HG02970 (cell line): ENCODE measurements around the gene JAZF1.
A peak's percentile ranks its signal among the peaks of the same experiment; 100 is the strongest.
"Not testable (repeated sequence)": the region's sequence is repeated elsewhere in the genome, so short reads cannot be mapped to it uniquely, and the experiment has no call there.

Experiments used
- ATAC-seq: cut with Tn5 transposase; IDR thresholded peaks from one replicate; pipeline ENCODE4 v1.9.1; 2021; ENCODE audit warnings: mild to moderate bottlenecking, moderate library complexity, moderate number of reproducible peaks; ENCODE audit not compliant: unreplicated experiment, low FRiP score

The JAZF1 gene

DNA sequence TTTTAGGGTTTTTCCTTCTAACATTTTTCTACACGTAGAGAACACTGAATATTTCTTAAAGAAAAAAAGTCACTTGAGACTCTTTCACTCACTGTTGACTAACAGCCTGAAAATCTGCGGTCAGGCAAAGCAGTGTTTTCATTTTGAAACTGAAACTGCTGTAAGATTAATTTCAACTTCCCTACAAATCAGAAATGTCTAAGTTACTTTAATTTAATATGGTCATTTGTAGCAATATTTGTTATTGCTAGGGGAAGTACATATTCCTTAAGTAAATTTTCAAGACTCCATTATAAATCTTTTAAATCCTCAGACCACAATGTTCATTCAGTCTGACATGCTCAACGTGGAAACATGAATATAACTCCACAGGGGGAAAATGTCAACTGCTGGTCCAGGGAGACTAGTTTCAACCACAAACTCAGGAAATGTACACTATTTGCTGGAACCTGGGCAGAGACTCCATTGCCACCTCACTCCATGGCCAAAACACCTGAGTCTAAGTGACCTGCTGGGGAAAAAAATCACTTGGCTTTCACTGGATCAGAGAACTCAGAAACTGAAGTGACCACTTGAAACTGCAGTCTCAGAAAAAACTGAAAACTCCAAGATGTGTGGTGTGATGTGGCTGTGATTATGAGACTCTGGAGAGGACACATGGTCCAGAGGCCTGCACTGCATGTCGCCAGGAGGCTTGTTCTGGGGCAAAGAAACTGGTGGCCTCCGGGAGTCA lies 279.4 kb downstream of the JAZF1 start:
- peak; percentile 81 for ATAC-seq

DNA sequence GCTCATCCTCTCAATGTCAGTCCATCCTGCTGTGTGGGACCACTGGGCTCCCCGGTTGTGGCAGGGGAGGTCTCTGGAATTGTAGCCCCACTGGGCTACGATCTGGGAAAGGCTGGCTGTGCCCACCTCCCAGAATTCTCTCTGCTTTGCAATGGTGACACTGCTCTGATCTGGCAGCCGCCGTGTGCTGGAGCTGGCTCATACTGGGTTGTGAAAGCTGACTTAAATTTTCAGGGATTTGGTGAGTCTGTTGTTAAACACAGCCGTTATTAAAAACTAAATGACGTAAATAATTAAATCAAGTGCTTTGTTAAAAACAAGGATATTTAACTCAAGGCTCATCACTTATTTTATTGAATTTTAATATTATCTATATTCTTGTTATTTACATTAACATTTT lies 280.6 kb downstream of the JAZF1 start:
- no peak for ATAC-seq

DNA sequence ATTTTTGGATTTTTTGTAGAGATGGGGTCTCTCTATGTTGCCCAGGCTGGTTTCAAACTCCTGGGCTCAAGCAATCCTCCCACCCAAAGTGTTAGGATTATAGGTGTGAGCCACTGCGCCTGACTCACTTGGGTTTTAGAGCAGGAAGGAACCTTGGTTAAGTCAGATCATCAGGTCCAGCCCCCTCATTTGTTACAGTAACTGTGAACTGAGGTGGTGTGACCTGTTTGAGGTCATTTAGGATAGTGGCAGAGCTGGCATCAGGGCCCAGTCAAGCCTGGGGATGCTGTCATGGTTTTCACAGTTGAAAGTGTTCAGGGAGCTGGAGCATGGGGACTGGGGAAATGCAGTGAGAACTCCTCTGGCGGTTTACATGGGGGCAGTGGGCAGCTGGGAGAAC lies 281.0 kb downstream of the JAZF1 start:
- ATAC-seq: no peak

DNA sequence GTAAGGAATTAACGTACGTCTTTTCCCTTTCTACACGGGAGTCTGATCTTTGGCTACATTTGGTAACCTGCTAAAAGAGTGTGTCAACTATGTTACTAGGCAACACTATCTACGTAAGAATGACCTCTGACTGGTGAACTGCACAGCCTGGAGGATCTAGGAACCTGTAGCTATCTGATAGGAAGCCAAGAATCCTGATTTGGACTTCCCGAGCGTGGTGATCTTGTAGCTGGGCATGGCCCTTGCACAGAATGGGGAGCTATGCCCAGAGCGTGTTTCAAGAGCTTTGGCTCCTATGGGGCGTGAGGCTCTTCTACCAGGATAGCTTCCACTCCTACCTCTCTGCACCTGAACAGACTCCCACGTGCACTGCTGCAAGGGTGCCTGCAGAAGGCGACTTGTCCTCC lies 283.2 kb downstream of the JAZF1 start:
- no peak for ATAC-seq

DNA sequence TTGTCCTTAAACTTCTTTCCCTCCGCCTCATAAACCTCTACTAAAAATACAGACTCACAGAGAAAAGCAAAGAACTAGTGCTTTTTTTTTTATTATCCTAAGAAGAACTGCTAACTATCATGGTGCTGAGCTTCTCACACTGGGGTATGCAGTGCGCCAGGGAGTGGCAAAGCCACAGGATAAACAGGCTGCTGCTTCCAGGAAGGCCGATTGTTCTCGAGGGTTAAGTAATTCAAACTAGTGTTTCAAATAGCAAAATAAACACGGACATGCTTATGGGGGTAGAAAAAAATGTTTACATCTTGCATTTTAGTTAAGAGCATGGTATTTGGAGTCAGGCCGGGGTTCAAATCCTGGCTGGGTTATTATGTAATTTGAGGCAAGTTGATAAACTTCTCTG lies 283.6 kb downstream of the JAZF1 start:
- ATAC-seq: no peak

DNA sequence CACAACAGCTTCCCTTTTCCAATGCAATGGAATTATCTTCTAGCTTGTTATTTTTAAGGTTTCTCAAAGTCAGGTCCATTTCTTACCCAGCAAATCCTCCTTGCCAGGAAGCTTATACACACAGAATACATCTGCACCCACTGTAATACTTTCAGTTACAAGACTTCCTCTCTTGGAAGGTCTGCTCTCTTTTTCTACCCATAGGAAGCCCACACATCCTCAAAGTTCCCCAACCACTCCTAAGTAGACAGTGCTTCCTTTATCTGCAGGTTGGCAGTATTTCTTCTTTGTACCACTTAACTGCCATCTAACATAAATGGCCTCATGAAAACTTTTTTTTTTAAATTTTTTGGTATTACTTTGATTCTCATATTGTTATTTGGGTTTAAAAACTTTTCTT lies 285.0 kb downstream of the JAZF1 start:
- no peak for ATAC-seq

DNA sequence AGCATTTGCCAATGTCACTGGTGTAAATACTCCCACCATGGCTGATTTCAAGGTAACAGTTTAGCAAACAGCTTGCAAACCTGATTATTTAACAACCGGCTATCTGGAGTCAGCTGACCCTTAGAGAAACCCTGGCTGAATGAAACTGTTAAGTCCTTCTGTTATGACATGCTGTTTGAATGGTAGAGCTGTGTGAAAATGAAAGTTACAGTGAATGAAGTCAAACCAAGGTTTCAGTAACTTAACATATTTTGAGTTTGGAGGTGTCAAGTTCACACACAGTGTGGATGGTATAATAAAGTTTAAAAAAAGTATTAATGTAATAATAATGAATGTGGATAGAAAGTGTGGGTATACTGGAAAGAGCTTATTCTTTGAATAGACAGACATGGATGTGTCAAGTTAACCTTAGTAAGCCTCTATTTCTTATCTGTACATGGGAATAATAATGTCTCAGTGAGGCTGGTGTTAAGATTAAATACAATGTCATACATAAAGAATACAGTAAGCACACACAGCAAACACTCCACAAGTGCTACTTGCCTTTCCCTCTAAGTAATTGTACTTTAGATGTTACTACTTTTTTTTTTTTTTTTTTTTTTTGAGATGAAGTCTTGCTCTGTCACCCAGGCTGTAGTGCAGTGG lies 290.3 kb downstream of the JAZF1 start:
- ATAC-seq: peak; percentile 89

DNA sequence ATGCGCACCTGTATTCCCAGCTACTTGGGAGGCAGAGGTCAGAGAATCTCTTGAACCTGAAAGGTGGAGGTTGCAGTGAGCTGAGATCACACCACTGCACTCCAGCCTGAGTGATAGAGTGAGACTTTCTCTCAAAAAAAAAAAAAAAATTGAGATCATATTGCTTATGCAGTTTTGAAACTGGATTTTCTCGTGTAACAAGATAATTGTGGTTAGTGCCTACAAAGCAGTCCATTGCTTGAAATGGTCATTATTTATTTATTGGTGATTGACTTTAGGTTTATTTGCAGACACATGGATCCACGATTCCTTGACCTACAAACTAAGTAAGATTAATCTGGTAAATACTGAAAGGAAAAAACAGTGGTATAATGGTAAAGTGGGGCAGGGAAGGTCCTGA lies 290.8 kb downstream of the JAZF1 start:
- ATAC-seq: no peak

DNA sequence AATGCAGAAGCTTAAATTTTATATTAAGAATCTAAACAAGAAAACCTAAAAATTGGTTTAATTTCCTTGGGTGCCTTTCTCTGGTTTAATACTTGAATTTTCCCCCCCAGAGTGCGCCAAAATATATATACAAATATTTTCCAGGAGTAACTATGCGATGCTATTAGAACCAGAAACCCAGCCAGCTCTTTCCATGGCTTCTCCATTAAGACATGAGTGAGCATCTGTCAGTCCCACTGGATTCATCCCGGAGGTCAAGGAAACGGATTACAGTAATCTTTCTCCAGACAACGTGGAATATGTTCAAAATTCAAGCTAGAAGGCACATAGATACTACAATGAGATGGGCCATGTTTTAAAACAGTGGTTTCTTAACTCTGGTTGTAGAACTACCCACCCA lies 291.9 kb downstream of the JAZF1 start:
- no peak for ATAC-seq

DNA sequence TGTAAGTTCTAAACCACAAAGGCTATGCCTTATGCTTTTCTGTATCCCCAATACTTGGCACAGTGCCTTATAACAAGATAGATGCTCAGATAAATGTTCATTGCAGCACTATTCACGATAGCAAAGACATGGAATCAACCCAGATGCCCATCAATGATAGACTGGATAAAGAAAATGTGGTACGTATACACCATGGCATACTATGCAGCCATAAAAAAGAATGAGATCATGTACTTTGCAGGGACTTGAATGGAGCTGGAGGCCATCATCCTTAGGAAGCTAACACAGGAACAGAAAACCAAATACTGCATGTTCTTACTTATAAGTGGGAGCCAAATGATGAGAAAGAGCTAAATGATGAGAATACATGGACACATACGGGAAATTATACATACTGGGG lies 293.9 kb downstream of the JAZF1 start:
- ATAC-seq: not testable (repeated sequence)

DNA sequence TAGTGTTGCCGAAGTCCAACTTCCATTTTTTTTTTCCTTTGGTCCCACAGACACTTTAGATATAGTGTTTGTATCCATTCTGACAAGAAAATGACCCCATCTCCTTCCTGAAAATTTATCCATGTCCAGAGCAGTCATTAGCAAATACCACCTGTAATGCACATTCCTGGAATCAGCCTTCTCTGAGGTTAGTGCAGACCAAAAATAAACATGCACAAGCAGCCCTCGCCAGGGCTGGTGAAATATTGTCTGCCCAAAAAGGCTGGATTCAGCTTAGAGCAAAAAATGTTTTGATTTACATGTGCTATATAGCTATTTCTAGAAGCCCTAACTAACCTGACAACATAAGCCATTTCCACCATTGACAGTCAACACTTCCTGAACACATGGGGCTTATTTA lies 294.9 kb downstream of the JAZF1 start:
- no peak for ATAC-seq

DNA sequence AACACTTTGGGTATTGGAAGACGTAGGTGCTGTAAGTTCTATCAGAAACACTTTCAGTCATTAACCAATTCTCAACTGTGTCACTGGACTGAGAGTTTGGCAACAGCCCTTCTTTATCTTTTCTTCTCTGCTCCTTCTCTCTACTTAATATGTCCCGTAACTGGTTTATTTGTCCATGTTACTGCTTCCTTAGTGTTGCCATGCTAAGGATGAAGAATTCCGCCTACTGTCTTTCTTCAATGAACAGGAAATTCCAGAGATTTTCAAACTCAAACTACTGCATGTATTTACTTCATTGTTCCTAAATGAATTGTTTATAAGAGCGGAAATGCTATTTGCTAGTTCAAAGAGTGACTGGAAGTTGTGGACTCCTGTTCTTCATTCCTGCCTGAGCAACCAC lies 296.9 kb downstream of the JAZF1 start:
- ATAC-seq: no peak

DNA sequence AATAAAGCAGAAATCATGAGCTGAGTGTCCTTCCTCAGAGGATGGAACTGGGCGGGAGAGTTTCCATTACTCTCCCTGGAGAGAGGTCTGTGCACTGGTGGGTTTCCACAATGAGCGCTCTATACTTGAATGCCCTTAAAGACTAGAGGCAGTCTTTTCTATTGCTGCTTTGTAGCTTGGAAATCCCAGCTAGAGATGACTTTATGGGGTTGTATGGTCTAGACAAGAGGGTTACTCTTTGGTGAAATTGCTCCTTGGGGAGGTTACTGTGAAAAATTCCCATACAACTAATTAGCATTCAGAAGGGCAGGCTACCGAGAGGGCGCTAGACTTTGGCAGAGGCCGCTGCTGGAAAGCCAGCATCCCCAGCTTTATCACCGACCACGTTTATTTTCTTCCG lies 303.8 kb downstream of the JAZF1 start:
- ATAC-seq: no peak

DNA sequence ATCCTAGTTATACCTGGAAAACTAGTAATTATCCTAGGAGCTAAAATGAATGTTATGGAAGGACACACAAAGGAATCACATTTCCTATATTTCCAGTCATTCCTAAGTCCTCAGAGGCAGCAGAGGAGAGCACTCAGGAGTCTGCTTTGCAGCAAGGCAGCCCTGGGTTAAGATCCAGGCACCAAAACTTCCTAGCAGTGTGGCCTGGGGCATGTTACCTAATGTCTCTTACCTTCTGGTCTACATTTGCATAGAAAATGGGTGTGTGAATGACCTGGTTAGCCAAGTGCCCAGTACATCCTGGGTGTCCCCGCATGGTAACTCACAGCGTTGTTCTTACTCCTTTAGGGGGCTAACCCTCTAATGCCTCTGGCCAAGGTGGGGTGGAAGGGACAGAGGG lies 304.8 kb downstream of the JAZF1 start:
- ATAC-seq: no peak

DNA sequence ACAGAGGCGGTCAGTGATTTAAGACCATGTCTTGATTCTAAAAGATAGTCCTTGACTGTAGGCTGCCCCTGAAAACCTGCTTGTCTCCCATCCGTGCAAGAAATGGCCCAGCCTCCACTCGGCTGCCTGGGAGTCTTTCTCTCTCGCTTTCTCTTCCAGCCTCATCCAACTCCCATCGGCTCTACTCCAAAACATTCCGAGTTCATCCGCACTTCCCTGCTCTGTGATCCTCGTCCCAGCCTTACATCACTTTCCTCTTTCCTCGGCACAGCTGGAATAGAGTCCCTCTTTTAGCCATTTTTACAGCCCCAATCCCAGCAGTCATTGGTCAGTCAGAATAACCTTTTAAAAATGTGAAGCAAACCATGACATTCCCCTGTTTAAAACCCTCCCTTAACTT lies 305.5 kb downstream of the JAZF1 start:
- ATAC-seq: no peak

DNA sequence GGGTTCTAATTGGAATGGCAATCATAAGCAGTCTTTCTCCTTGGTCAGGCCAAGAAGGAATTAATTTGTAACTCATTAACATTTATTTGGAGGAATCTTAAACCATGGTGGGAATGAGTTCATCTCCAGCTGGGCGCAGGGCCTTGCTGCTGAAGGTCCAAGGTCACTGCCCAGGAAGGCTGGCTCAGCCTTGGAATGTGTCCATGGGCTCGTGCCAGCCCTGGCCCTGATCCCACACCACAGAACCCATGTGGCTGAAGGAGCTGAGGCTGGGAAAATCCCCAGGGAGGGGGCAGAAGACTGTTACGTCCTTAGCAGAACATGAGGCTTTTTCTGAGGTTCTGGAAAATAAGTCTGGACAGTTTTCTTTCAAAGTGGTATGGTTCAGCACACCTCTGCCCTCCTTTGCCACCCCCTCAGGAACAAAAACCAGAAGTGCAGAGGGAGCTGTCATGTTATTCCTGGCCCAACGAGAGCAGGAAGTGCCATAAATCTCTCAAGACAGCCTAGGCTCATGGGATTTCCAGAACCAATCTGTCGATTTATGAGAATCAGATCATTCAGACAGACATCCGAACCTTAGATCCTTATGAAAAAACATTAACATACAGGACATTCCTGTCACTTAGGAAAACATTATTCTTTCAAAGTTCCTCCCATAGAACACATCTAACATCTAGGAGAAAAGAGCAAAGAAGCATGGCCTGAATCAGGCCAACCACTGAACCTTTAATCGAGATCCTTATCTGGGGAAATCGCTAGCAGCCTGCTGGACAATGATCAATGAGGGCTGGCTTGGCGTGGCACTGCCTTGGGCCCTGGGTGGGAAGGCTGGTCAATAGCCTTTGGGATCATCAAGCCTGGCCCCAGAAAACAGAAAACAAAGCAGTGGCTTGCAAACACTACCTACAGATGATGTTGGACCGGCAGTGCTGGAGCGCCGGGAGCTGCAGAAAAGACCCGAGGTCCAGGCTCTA lies 306.3 kb downstream of the JAZF1 start:
- ATAC-seq: no peak

DNA sequence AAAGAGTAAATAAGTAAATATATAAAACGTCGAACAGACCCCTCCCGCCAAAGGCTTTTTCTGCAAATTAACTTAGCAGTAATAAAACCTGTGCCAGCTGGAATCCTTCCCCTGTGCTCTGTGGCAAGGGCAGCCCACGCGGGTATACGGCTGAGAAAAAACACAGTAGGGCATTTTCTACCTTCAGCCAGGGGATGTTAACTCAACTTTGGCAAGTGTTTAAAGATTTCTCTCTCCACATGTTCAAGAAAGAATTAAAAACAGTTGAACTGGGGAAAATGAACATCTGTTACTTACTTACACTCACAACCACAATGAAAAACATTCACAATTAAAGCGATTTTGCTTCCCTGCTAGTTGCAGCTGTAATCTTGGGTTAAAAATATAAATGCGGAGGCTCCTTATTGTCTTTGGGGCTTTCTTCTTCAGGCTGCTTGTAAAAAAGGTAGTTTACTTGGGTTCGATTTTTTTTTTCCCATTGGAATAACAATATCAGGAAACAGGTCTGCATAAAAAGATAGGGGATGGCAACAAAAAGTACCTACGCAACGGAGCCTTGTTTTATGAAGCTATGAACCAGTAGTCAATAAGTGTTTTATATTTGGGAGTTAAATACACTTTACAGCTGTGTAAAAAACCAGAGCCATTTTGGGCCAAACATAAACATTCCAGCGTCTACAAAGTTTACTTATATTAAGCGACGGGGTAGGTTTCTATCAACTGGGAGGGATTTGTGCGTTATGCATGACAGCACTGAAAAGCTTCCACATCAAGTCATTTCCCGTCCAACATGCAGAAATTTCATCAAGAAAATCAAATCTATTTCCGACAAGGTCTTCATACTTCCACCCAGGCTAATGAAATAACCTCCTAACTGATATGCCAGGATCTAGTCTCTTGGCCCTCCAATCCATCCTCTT lies 308.0 kb downstream of the JAZF1 start:
- no peak for ATAC-seq

DNA sequence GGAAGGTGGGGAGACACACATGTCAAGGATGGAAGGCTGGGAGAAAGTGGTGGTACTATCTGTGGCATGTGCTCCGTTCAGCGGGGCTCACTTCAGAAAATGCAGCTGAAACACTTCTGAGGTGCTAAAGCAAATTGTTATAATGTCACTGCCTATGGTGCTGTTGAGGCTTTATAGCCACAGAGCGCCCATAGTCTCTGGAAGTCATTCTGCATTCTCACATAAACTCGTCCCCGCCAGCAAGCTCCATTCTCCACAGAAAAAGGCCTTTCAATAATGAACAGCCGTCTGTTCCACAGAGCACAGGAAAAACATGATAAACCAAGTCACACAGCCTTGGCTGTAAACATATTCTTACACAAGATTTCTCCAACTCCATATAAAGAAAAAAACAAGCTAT lies 308.7 kb downstream of the JAZF1 start:
- no peak for ATAC-seq

DNA sequence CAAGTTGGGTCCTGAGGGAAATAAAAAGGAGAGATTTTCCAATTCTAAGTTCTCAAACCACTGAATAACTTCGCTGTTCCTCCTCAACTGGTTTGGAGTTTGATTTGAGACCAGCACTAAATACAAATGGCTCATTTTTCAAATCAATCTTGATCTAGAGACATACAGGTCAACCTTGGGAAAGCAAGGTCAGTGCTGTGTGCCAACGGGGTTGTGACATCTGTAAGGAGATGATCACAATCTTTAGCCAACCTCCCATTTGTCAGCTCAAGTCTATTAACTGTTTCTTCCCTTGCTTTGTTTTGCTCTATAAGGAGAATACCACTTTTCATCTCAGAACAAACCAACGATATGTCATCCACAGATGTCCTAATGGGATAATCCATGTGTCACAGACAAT lies 309.5 kb downstream of the JAZF1 start:
- no peak for ATAC-seq

DNA sequence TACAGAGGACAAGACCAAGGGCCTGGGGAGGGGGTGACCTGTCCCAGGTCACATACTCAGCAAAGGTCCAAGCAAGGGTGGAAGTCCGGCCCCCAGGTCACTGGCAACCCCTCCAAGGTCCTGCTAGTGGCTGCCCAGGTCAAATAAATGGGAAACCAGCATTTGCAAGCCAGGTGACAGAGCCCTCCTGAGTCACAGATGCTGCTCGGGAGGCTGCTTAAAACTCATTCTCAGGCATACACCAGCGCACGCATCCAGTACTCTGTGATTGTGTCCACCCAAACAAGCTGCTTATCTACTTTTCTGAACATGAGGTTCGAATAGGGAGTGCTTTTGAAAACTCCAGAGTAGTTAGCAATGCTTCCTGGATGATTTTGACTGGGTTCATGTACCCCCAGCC lies 310.0 kb downstream of the JAZF1 start:
- no peak for ATAC-seq
